ENCODE results near the gene CTXN1.
A peak's percentile ranks its signal among the peaks of the same experiment; 100 is the strongest.
"Not testable (repeated sequence)": the region's sequence is repeated elsewhere in the genome, so short reads cannot be mapped to it uniquely, and the experiment has no call there.

CTXN1 gene

DNA sequence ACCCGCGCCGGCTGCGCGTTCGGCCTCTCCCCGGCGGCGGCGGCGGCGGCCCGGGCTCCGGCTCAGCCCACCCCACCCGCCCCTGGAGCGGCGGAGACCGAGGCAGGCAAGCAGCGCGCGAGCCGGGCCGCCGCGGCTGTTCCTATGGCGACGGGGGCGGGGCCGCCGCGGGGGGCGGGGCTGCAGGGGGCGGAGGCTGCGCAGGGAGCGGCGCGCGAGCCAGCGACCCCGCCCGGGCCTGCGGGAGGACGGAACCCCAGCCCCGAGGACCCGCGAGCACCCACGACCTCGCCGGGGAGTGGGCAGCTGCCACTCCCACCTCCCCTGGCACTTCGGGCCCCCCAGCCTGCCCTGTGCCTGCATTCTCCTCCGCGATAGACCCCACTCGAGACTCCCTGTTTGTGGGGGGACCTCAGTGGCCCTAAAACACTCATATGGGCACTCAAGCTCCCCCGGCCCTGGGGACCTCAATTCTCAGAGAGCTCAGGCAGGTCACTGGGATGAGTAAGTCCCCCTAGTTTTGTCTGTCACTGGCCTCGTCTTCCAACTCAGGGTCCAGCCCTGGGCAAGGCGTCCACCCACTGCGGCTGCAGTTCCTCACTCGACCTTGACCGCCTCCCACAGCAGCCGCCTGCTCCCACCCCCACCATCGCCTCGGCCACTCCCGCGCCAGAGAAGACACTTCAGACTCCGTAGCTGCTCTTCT lies at the start of gene CTXN1:
TSS of gene CTXN1 (minus strand) at position 115 of the 706 bp plus-strand sequence. CDS start 597 bp downstream, outside the sequence.
- DNase-seq (ENCODE audit: low read depth in 2 of 2), result no peak

DNA sequence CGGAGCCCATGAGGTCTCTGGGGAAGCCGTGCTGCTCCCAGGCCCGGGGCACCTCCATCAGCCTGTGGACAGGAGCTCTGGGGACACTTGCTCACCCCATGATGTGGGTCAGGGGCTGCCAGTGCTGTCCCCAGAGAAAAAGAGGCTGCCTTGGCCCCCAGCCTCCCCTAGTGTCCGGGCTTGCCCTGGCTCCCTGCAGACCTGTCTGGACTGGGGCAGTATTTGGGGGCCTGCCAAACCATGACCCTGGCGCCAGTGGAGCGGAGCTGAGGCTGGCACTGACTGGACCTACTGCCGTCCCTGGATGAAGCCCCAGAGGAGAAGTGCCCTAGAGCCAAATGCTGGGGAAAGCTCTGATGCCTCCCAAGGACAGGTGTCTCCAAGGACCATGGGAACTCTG lies 49.1 kb upstream of the CTXN1 start:
- DNase-seq (ENCODE audit: low read depth in 2 of 2), result no peak

- DNase-seq (ENCODE audit: low read depth in 2 of 2), result no peak
Measured at GRCh38 chr19:7973883-7974282, 47.9 kb upstream of the CTXN1 start.

DNA sequence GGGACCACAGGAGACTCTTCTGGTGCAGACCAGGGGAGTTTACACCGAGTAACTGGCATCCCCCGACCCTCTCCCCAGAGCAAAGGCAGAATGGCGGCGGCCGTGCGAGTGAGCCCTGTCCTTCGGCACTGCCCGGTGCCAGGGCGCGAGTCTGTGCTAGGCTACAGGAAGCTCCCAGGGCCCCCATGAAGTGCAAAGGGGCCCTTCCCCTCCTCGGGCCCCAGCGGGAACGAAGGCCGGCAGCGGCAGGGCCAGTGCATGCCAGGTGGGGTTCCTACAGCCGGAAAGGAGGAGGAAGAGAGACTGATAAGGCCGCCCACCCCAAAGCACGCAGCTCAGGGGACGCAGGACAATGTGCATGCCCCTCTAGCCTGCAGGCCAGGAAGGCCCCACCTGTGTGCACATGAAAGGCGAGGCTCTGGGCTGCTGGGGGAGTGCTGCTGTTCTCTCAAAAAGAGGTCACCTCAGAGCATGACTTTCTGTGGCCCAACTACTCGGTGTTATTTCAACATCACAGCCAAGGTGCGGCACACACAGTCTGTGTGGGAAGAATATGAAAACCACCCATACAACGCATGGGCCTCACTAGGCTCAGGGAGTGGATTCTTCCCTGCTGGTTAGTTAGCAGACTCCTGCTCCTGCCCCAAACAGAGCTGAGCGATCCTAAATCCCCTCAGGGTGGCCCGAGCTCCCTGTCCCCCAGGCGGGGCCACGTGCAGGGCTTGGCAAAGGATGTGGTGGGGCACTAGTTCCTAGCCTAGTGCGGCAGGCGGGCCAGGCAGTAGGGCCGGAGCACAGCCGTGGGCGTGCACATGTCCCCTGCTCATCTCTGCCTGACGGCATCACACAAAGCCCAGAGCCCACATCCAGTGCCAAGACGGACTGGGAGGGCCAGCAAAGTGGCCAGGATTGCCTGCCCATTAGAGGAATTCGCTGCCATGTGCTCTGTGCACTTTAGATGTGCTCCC lies 45.9 kb upstream of the CTXN1 start:
- no peak for DNase-seq (ENCODE audit: low read depth in 2 of 2)

GRCh38 chr19:7970716-7971448 lies 44.9 kb upstream of the CTXN1 start:
- DNase-seq (ENCODE audit: low read depth in 2 of 2), result peak in 1 of 2 experiments; percentile 7

GRCh38 chr19:7969555-7969939 lies 43.6 kb upstream of the CTXN1 start:
- DNase-seq (ENCODE audit: low read depth in 2 of 2), result no peak

GRCh38 chr19:7968796-7969554 lies 43.0 kb upstream of the CTXN1 start:
- DNase-seq (ENCODE audit: low read depth in 2 of 2), result no peak

DNA sequence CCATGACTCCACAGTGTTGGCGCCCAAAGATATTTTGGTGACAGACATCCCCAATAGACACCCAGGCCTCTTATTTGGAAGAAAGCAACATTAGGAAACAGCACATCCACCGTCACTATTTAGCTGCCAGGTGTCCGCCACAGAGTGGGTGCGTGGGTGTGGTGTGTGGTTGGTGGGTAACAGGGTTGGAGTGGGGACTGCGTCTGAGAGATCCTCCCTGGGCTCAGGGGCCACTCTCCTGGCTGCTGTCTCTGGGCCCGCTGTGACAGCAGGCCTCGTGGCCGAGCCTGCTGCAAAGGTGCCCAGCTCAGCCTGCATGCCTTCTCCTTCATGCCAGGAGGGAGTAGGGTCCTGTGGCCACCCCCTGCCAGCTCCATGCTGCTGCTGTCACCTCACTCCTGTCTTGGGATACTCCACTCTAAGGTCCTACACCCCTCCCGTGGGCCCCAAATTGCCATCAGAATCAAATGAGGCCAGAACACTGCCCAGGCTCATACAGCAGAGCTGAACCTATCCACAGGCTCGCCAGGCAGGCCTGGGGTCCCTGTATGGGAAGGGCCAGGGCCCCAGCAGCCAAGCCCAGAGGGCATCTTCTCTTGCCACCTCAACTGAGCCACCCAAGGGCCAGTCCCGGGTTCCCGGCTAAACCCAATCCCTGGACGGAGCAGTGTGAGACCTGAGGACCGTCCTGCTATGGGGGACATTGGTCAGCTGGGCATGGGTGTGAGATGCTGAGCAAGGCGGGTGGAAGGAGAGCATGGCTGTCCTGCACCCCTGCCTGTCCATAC lies 42.3 kb upstream of the CTXN1 start:
- no peak for DNase-seq (ENCODE audit: low read depth in 2 of 2)

- DNase-seq (ENCODE audit: low read depth in 2 of 2), result no peak
Measured at GRCh38 chr19:7965921-7966665, 40.2 kb upstream of the CTXN1 start.

DNA sequence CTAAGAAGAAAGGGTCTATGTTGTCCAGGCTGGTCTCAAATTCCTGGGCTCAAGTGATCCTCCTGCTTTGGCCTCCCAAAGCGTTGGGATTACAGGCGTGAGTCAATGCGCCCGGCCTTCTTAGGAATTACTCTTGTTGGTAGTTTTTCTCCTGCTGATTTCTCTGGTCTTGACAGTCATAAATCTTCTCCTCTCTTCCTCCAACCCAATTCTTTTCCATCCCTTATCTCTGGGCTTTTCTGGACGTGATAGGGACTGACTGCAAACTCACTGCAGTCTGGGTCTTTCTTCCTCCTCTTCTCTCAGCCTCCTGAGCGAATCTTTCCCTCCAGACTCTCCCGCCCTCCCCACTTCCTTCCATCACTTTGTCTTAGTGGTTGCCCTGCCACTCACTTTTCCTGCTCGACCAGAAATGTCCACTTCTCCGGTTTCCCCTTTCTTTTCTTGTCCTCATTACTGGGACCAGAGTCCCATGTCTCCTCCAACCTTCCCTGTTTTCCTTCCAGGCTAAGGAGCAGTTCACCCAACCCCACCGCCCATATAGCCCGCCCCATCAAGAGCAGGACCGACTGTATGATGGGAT lies 39.4 kb upstream of the CTXN1 start:
- no peak for DNase-seq (ENCODE audit: low read depth in 2 of 2)

DNA sequence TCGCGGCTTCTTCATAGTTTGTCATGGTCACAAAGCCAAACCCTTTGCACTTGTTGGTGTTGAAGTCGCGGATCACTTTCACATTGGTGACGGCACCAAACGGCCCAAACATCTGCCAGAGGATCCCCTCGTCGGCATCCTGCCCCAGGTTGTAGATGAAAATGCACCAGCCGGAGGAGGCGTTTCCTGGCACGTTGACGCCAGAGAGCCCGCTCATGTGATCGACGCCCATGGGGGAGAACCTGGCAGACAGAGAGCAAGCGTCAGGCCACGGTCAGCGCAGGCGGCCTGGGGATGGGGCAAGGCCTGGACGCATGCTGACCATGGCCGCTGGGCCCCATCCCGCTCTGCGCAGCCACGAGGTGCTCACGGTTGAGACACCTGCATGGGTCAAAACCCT lies 37.6 kb upstream of the CTXN1 start:
- no peak for DNase-seq (ENCODE audit: low read depth in 2 of 2)

DNA sequence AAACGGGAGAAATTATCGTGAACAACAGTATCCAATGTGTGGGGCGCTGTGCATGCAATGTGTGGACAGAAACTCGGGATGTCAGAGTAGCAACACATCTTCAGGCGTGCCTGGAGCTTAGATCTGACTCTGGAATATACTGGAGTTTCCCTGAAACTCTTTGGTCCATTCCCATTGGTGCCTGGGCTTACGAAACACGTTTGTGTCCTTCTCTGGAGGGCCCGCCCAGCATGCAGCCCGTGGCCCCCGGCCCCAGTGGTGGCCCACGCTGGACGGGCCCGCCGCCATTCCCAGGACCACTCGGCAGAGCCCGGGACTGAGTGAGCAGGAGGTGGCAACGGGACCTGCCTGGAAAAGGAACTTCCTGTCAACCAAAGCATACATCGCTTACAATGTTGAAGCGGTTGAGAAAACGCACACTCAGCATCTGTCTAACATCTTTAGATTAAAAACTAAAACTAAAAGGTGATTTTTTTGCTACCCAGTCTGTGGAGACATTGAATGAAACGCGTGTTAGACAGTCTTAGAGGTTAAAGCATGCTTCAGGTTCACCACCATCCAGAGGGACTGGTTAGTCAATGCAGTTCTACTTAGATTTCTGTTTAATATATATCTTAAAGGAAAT lies 36.8 kb upstream of the CTXN1 start:
- no peak for DNase-seq (ENCODE audit: low read depth in 2 of 2)

DNA sequence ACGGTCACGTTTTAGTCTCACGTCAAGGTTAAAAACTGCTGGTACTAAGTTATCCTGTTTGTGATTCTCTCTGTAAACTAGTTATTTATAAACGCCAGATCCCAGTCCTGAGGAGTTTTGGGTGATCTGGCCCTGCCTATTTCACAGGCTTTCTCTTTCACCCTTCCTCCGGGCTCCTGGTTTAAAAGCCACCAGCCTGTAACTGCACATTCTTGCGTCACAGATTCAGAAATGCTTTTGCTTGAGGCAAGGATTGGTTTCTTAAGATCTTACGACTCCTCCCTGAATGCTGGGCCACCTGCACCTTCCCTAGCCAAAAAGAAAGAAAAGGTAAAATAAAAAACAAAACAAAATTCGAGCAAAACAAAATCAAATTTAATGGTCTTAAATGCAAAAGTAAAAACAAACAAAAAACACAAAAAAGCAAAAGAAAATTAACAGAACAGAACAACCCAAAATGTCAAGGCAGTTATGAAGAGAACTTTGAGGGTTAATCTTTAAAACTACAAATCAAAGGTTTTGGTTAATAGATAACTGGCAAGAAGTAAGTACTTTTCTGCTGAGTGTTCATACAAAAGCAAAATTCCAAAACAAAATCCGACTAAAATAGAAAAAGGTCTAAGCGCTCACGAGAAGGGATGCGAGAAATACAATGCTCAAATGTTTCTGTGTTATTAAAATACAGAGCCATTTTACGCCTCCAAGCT lies 36.1 kb upstream of the CTXN1 start:
- no peak for DNase-seq (ENCODE audit: low read depth in 2 of 2)

GRCh38 chr19:7961082-7961481 lies 35.1 kb upstream of the CTXN1 start:
- not testable (repeated sequence) for DNase-seq (ENCODE audit: low read depth in 2 of 2)

GRCh38 chr19:7959211-7959610 lies 33.3 kb upstream of the CTXN1 start:
- DNase-seq (ENCODE audit: low read depth in 2 of 2), result no peak

DNA sequence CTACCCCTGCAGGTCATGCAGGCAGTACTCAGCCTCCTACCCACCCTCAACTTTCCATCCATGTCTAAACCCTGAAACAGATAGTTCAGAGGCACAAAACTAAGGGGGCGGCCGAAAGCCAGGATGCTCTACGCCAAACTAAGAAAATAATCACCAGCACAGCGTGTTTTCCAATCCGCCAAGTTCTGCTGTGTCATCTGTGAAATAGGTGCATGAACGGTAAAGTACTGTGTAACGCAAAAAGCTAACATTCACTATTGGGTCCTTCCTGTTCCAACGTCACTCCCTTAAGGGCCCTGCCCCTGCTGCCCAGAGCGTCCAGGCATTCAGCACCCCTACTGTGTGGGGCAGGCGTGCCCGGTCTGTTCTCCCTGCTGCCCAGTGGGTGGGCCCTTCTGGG lies 29.8 kb upstream of the CTXN1 start:
- no peak for DNase-seq (ENCODE audit: low read depth in 2 of 2)

DNA sequence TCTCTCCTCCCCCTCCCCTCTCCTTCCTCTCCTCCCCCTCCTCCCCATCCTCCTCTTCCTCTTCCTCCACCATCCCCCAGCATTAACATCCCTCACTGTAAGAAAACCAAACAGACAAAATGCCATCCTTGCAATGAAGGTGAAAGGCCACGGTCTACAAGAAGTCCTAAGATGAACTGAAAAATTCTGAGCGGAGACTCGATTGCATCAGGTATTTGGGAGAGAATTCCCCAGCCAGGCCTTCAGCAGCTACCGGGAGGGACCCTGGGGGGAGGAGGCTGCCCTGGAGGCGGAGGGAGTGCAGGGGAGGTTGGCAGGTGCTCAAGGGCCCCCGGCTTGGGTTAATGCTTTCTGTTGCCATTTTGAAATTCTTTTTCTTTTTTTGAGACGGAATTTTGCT lies 27.6 kb upstream of the CTXN1 start:
- DNase-seq (ENCODE audit: low read depth in 2 of 2), result no peak

DNA sequence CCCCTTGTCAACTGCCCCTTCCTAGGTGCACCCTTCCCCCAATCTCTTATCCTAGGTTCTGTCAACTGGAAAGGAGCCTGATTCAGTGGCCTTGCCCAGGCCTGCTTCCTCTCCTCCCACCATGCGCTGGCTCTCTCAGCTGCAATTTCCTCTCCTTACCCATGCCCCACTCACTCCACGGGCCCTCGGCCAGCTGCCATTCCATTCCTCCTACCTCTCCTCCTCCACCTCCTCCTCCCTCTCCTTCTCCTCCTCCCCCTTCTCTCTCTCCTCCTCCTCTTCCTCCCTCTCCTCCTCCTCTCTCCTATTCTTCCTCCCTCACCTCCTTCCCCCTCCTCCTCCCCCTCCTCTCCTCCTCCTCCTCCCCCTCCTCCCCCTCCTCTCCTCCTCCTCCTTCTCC lies 27.1 kb upstream of the CTXN1 start:
- no peak for DNase-seq (ENCODE audit: low read depth in 2 of 2)

DNA sequence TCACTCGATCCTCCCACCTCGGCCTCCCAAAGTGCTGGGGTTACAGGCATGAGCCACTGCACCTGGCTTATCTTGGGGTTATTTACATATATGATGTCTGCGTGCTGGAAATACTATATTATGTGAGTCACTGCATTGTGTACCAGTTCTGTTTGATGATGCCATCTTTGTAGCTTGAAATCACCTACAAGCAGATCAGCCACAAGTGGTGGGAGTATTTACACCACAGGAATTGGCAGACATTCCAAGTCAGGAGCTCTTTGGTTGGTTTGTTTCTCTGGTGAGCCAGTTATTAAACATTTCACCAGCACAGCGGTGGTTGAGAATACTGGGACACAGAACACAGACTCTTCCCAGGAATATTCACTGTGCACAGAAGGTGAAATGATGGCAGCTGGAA lies 22.0 kb upstream of the CTXN1 start:
- DNase-seq (ENCODE audit: low read depth in 2 of 2), result no peak
